Smooth muscle cell (in vitro differentiated cells): ENCODE data around the gene DENND1A. TPM values are rescaled to one million over a fixed set of nuclear protein-coding genes. Genes with fewer than 3 reads are reported as not detected.
A peak's percentile ranks its signal among the peaks of the same experiment; 100 is the strongest.

ENCODE experiments used
- DNase-seq: peaks from one replicate; lab custom pipeline; 2025; ENCODE audit not compliant: unreplicated experiment; lab: John Stamatoyannopoulos, UW
- H2AFZ ChIP-seq: fragments of 200-600 bp; sonication (generic); 2 replicates; pipeline ENCODE4 v1.6.0; 2016; ENCODE audit warnings: antibody characterized with exemption, low read depth, mild to moderate bottlenecking
- H3F3A ChIP-seq: fragments of 200-600 bp; sonication (generic); 2 replicates; pipeline ENCODE4 v1.6.0; 2017; ENCODE audit warnings: antibody characterized with exemption, low read depth
- H3K27ac ChIP-seq: fragments of 200-600 bp; sonication (generic); 2 replicates; pipeline ENCODE4 v1.5.1; 2016; ENCODE audit warnings: low read depth, mild to moderate bottlenecking
- H3K27me3 ChIP-seq: fragments of 200-600 bp; sonication (generic); 2 replicates; pipeline ENCODE4 v1.6.1; 2016; ENCODE audit warnings: low read depth, mild to moderate bottlenecking
- H3K36me3 ChIP-seq: fragments of 200-600 bp; sonication (generic); 2 replicates; pipeline ENCODE4 v1.5.1; 2016; ENCODE audit warnings: low read depth
- H3K4me1 ChIP-seq: fragments of 200-600 bp; sonication (generic); 2 replicates; pipeline ENCODE4 v1.5.1; 2016; ENCODE audit warnings: low read depth
- H3K4me2 ChIP-seq: fragments of 200-600 bp; sonication (generic); 2 replicates; pipeline ENCODE4 v1.6.0; 2016; ENCODE audit warnings: mild to moderate bottlenecking
- H3K4me3 ChIP-seq: fragments of 200-600 bp; sonication (generic); 2 replicates; pipeline ENCODE4 v1.5.1; 2016; ENCODE audit warnings: mild to moderate bottlenecking
- H3K79me2 ChIP-seq: fragments of 200-600 bp; sonication (generic); 2 replicates; pipeline ENCODE4 v1.6.0; 2016; ENCODE audit warnings: low read depth, mild to moderate bottlenecking
- H3K9ac ChIP-seq: fragments of 200-600 bp; sonication (generic); 2 replicates; pipeline ENCODE4 v1.6.0; 2016; ENCODE audit warnings: low read depth
- H3K9me3 ChIP-seq: fragments of 200-600 bp; sonication (generic); replicated peaks from 2 replicates; pipeline ENCODE4 v1.5.1; 2016; ENCODE audit warnings: low read depth
- H4K20me1 ChIP-seq: fragments of 200-600 bp; sonication (generic); 2 replicates; pipeline ENCODE4 v1.6.0; 2016; ENCODE audit warnings: low read depth
- CTCF ChIP-seq: fragments of 200-600 bp; sonication (generic); IDR thresholded peaks from 2 replicates; pipeline ENCODE4 v1.5.1; 2017; ENCODE audit warnings: borderline replicate concordance, mild to moderate bottlenecking, antibody characterized with exemption; ENCODE audit not compliant: insufficient read depth, poor library complexity, severe bottlenecking
- WGBS: methylation state at CpG from one replicate; pipeline ENCODE4 v1.1.7; 2016; ENCODE audit warnings: low lambda C conversion rate; 5-methylcytosine and 5-hydroxymethylcytosine counted together
- polyA plus RNA-seq: library from polyadenylated mRNA; unstranded; fragments of >200 nt; fragmentation: Nextera tagmentation; extraction: Ambion mirVana; gene quantifications from 2 replicates; pipeline ENCODE4 v1.2.1, GENCODE V29; 2016
- total RNA-seq: library from RNA; depleted of rRNA; stranded (reverse); fragments of >200 nt; gene quantifications from 2 replicates; pipeline ENCODE4 v1.2.3, GENCODE V29; 2014

The DENND1A gene
- total and polyA plus RNA-seq, 2 experiments from 2014 or later, result 8.1 to 20.2 TPM

- no peak overlapping the region for H2AFZ ChIP-seq
- H3K4me1 ChIP-seq, result peaks cover 21% of the 10 kb centered on the region
- no peak overlapping the region for H3K27ac ChIP-seq
- no peaks in the 10 kb centered on the region for H3K79me2 ChIP-seq
- no peak for DNase-seq
- H3F3A ChIP-seq, result no peaks in the 10 kb centered on the region
- H3K4me2 ChIP-seq, result no peak overlapping the region
- H3K9ac ChIP-seq, result no peak overlapping the region
- H4K20me1 ChIP-seq, result no peaks in the 10 kb centered on the region
- no peak for TF ChIP-seq CTCF
- H3K36me3 ChIP-seq, result no peaks in the 10 kb centered on the region
- H3K4me3 ChIP-seq, result no peak overlapping the region
- no peaks in the 10 kb centered on the region for H3K27me3 ChIP-seq
- no peaks in the 10 kb centered on the region for H3K9me3 ChIP-seq
- 88% methylated on average over 6 of the region's 6 CpGs for WGBS
These were observed 523.9 kb downstream of the DENND1A start for GRCh38 chr9:123406016-123406415.

GRCh38 chr9:123402981-123403509 lies 526.9 kb downstream of the DENND1A start:
- DNase-seq, result no peak
- H3K9ac ChIP-seq, result no peak overlapping the region
- no peaks in the 10 kb centered on the region for H3K79me2 ChIP-seq
- H3K27ac ChIP-seq, result no peak overlapping the region
- no peaks in the 10 kb centered on the region for H4K20me1 ChIP-seq
- peaks cover 21% of the 10 kb centered on the region for H3K4me1 ChIP-seq
- H3K9me3 ChIP-seq, result no peaks in the 10 kb centered on the region
- no peak overlapping the region for H3K4me3 ChIP-seq
- H2AFZ ChIP-seq, result no peak overlapping the region
- H3K4me2 ChIP-seq, result no peak overlapping the region
- H3K27me3 ChIP-seq, result no peaks in the 10 kb centered on the region
- H3F3A ChIP-seq, result no peaks in the 10 kb centered on the region
- 93% methylated on average over 17 of the region's 17 CpGs for WGBS
- H3K36me3 ChIP-seq, result no peaks in the 10 kb centered on the region
- no peak for TF ChIP-seq CTCF

- Histone ChIP-seq H2AFZ (no peak overlapping the region), H3K27me3 (no peaks in the 10 kb centered on the region), H3K4me3 (no peak overlapping the region), H3K9me3 (no peaks in the 10 kb centered on the region), H3K79me2 (no peaks in the 10 kb centered on the region), H3K36me3 (no peaks in the 10 kb centered on the region), H3K9ac (no peak overlapping the region), H3K27ac (no peak overlapping the region), H3K4me2 (no peak overlapping the region), H3F3A (no peaks in the 10 kb centered on the region), H4K20me1 (no peaks in the 10 kb centered on the region), H3K4me1 (peaks cover 14% of the 10 kb centered on the region)
- DNase-seq, result no peak
- peak; percentile 69 for TF ChIP-seq CTCF
- 44% methylated on average over 9 of the region's 9 CpGs for WGBS
These were observed 527.9 kb downstream of the DENND1A start for GRCh38 chr9:123401879-123402513.

- Histone ChIP-seq H3F3A (no peaks in the 10 kb centered on the region), H3K4me1 (peaks cover 9% of the 10 kb centered on the region), H3K9ac (no peak overlapping the region), H3K36me3 (no peaks in the 10 kb centered on the region), H2AFZ (no peak overlapping the region), H4K20me1 (no peaks in the 10 kb centered on the region), H3K79me2 (no peaks in the 10 kb centered on the region), H3K4me2 (no peak overlapping the region), H3K9me3 (no peaks in the 10 kb centered on the region), H3K4me3 (no peak overlapping the region), H3K27me3 (no peaks in the 10 kb centered on the region), H3K27ac (no peak overlapping the region)
- 80% methylated on average over 13 of the region's 13 CpGs for WGBS
- no peak for TF ChIP-seq CTCF
- no peak for DNase-seq
These were observed 528.9 kb downstream of the DENND1A start for GRCh38 chr9:123400926-123401503.
